HG03066 (cell line): Measurements from ENCODE around the gene PLXNA3.

Experiments used
- ATAC-seq: cut with Tn5 transposase; IDR thresholded peaks from one replicate; pipeline ENCODE4 v1.9.1; 2021; ENCODE audit warnings: low read depth; ENCODE audit not compliant: unreplicated experiment

The PLXNA3 gene

DNA sequence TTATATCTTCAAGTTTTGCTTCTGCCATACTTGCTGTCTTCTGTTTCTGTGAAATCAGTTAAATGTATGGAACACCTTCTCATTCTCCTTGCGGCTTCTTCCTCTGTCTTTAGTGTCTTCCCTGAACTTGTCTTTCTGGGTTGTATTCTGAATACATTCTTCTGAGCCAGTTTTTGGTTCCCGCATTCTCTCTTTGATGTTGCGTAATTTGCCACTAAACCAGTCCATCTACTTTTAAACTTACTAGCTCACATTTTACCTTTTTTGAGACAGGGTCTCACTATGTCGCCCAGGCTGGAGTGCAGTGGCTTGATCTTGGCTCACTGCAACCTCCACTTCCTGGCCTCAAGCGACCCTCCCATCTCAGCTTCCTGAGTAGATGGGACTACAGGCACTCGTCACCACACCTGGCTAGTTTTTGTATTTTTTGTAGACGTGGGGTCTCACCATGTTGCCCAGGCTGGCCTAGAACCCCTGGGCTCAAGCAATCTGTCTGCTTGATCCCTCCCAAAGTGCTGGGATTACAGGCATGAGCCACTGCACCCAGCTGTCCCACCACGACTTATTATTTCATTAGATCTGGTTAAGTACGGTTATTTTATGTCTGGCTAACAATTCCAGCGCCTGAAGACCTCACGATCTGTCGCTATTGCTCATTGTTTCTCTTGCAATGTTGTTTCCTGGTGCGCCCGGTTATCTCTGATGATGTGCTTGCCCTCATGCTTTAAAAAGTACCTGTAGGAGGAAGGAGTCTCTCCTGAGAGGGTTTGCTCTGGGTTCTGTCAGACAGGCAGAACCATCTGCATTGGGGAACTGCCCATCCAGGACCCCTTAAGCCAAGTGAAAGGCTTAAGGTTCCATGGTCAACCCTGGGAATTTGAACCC lies 67.8 kb downstream of the PLXNA3 start:
- ATAC-seq: no peak

DNA sequence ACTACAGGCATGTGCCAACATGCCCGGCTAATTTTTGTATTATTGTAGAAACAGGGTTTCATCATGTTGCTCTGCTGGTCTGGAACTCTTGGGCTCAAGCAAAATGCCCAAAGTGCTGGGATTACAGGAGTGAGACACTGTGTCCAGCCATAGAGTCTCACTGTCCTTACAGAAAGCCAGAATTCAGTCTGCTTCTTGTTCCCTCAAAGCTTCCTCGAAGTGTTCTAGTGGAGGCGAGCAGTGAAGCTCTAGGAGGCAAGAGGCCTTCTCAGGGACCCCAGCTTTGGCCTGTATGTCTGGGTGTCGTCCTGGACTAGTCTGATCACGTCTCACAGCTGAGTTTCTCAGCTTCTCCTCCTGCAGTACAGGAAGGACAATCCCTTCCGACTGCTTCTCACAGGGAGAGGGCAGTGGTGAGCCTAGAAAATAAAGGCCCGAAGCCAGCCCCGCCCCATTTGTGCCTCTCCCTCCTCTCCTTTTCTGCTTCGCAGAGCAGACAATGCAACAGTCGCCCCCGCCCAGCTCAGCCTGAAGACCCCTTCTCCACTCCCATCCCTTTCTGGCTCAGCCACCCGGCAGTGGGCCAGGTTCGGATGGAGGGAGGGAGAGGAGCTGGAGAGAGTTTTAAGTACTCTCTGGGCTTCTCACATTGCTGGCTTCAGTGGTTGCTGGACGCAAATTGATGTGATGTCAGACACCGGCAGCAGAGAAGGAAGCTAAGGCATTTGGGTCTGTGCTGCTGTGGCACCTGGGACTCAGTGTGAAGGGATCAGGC lies 69.0 kb downstream of the PLXNA3 start:
- peak; percentile 72 for ATAC-seq
